ENCODE results near the gene PLXDC1. TPM values are rescaled to one million over a fixed set of nuclear protein-coding genes. Genes with fewer than 3 reads are reported as not detected.
A peak's percentile ranks its signal among the peaks of the same experiment; 100 is the strongest.
"Not testable (repeated sequence)": the region's sequence is repeated elsewhere in the genome, so short reads cannot be mapped to it uniquely, and the experiment has no call there.

Gene PLXDC1
- total RNA-seq, 1 donor from 2014 or later, result 19.3 TPM

GRCh38 chr17:39186481-39187002, 35.1 kb upstream of the PLXDC1 start:
- DNase-seq (ENCODE audit: missing footprints) (no peak), ATAC-seq (no peak)
- intact Hi-C loops (cut with DNase I), result no loop called here

- intact Hi-C loops (cut with DNase I), result no loop called here
- no peak for ATAC-seq
- no peak for DNase-seq (ENCODE audit: missing footprints)
Measured at GRCh38 chr17:39183720-39184119, 32.3 kb upstream of the PLXDC1 start.

- intact Hi-C loops (cut with DNase I), result no loop called here
- ATAC-seq (no peak), DNase-seq (ENCODE audit: missing footprints) (no peak)
Measured at GRCh38 chr17:39183045-39183444, 31.6 kb upstream of the PLXDC1 start.

GRCh38 chr17:39181303-39181702, 29.9 kb upstream of the PLXDC1 start:
- no peak for DNase-seq (ENCODE audit: missing footprints)
- intact Hi-C loops (cut with DNase I), result no loop called here
- ATAC-seq, result no peak

- DNase-seq (ENCODE audit: missing footprints) (no peak), ATAC-seq (no peak)
- intact Hi-C loops (cut with DNase I), result no loop called here
Measured at GRCh38 chr17:39178536-39178935, 27.1 kb upstream of the PLXDC1 start.

- ATAC-seq (no peak), DNase-seq (ENCODE audit: missing footprints) (no peak)
- intact Hi-C loops (cut with DNase I), result no loop called here
Measured at GRCh38 chr17:39177256-39177655, 25.8 kb upstream of the PLXDC1 start.

- no peak for DNase-seq (ENCODE audit: missing footprints)
- ATAC-seq, result no peak
- intact Hi-C loops (cut with DNase I), result loop anchor here (1.0 kb wide), 1 partner anchor 194 kb away; no protein-coding TSS in a partner anchor
Measured at GRCh38 chr17:39175695-39176093, 24.3 kb upstream of the PLXDC1 start.

GRCh38 chr17:39174920-39175694, 23.7 kb upstream of the PLXDC1 start:
- DNase-seq (ENCODE audit: missing footprints), result peak; percentile 87

GRCh38 chr17:39173526-39174274, 22.3 kb upstream of the PLXDC1 start:
- ATAC-seq, result no peak
- intact Hi-C loops (cut with DNase I), result no loop called here
- DNase-seq (ENCODE audit: missing footprints), result no peak

More at GRCh38 chr17:39174920-39175694, 23.7 kb upstream of the PLXDC1 start:
- intact Hi-C loops (cut with DNase I), result loop anchor here (1.0 kb wide), 1 partner anchor 194 kb away; no protein-coding TSS in a partner anchor
- peak; percentile 81 for ATAC-seq

- ATAC-seq, result no peak
- no peak for DNase-seq (ENCODE audit: missing footprints)
- intact Hi-C loops (cut with DNase I), result no loop called here
Measured at GRCh38 chr17:39173080-39173479, 21.6 kb upstream of the PLXDC1 start.

- ATAC-seq (no peak), DNase-seq (ENCODE audit: missing footprints) (no peak)
- intact Hi-C loops (cut with DNase I), result no loop called here
Measured at GRCh38 chr17:39171933-39172332, 20.5 kb upstream of the PLXDC1 start.

- intact Hi-C loops (cut with DNase I), result no loop called here
- ATAC-seq (no peak), DNase-seq (ENCODE audit: missing footprints) (no peak)
Measured at GRCh38 chr17:39170558-39170957, 19.1 kb upstream of the PLXDC1 start.

- intact Hi-C loops (cut with DNase I), result no loop called here
- ATAC-seq (no peak), DNase-seq (ENCODE audit: missing footprints) (no peak)
Measured at GRCh38 chr17:39170109-39170508, 18.7 kb upstream of the PLXDC1 start.

- no peak for ATAC-seq
- intact Hi-C loops (cut with DNase I), result no loop called here
- no peak for DNase-seq (ENCODE audit: missing footprints)
Measured at GRCh38 chr17:39169518-39169917, 18.1 kb upstream of the PLXDC1 start.

- intact Hi-C loops (cut with DNase I), result no loop called here
- DNase-seq (ENCODE audit: missing footprints), result no peak
- ATAC-seq, result no peak
Measured at GRCh38 chr17:39169101-39169500, 17.7 kb upstream of the PLXDC1 start.

- ATAC-seq; intact Hi-C loops (cut with DNase I): not testable (repeated sequence)
Measured at GRCh38 chr17:39168503-39168902, 17.1 kb upstream of the PLXDC1 start.

GRCh38 chr17:39167476-39167875, 16.0 kb upstream of the PLXDC1 start:
- intact Hi-C loops (cut with DNase I), result no loop called here
- DNase-seq (ENCODE audit: missing footprints) (no peak), ATAC-seq (peak; percentile 42)

More at GRCh38 chr17:39168503-39168902, 17.1 kb upstream of the PLXDC1 start:
- not testable (repeated sequence) for DNase-seq (ENCODE audit: missing footprints)

- intact Hi-C loops (cut with DNase I), result no loop called here
- DNase-seq (ENCODE audit: missing footprints), result no peak
Measured at GRCh38 chr17:39166437-39167335, 15.2 kb upstream of the PLXDC1 start.

GRCh38 chr17:39165841-39166349, 14.5 kb upstream of the PLXDC1 start, which contains the start of gene ARL5C:
Gene ARL5C (minus strand): TSS chr17:39166161. CDS start chr17:39165760, 401 bp downstream.
- no peak for ATAC-seq
- no peak for DNase-seq (ENCODE audit: missing footprints)
- intact Hi-C loops (cut with DNase I), result no loop called here

More at GRCh38 chr17:39166437-39167335, 15.2 kb upstream of the PLXDC1 start:
- no peak for ATAC-seq
